Lower leg skin (tissue), 4 donors: Measurements from ENCODE around the gene VTI1A. TPM values are rescaled to one million over a fixed set of nuclear protein-coding genes. Genes with fewer than 3 reads are reported as not detected.
"Not testable (repeated sequence)": the region's sequence is repeated elsewhere in the genome, so short reads cannot be mapped to it uniquely, and the experiment has no call there.

Source experiments
- DNase-seq, 2 donors: peaks; one replicate each; pipeline ENCODE4 v3.0.0-alpha.2; 2019; ENCODE audit warnings: low spot score in 2 of 2
- H3K4me3 ChIP-seq: fragments of 200-600 bp; sonication (generic); 2 replicates; pipeline ENCODE4 v1.5.1; 2017; ENCODE audit warnings: mild to moderate bottlenecking, low read depth; ENCODE audit not compliant: poor library complexity, severe bottlenecking
- CTCF ChIP-seq, 3 donors: fragments of 450-650 bp; IDR thresholded peaks; one replicate each; pipeline ENCODE4 v1.5.1; 2016; ENCODE audit warnings: antibody characterized with exemption in 3 of 3, mild to moderate bottlenecking in 3 of 3, moderate library complexity in 2 of 3
- POLR2A ChIP-seq, 2 donors: fragments of 450-650 bp; IDR thresholded peaks; one replicate each; pipeline ENCODE4 v1.6.1; 2016 to 2017; ENCODE audit warnings: antibody characterized with exemption in 2 of 2, mild to moderate bottlenecking in 1 of 2, moderate library complexity in 1 of 2
- WGBS, 2 donors: methylation state at CpG; one replicate each; pipeline ENCODE4 v1.1.5; 2018; 5-methylcytosine and 5-hydroxymethylcytosine counted together
- intact Hi-C: fragments of 100-400 bp; cut with DNase I; formaldehyde crosslinking; loops from one replicate; pipeline ENCODE4 v1.15.0; 2023; ENCODE audit warnings: low total_unique reads
- total RNA-seq, 4 donors: library from RNA; depleted of rRNA; stranded (reverse); fragments of >200 nt; gene quantifications; one replicate each; pipeline ENCODE4 v1.1.0, GENCODE V29; 2016

Gene VTI1A
- total RNA-seq, 4 donors from 2014 or later, result 30.8 to 85.7 (median 35.6) TPM

- DNase-seq, result no peak
- H3K4me3 ChIP-seq, result no peak overlapping the region
- intact Hi-C loops, result no loop called here
- no peak for TF ChIP-seq CTCF (IDR thresholded peaks at IDR 0.05)
- no peak for TF ChIP-seq POLR2A (IDR thresholded peaks at IDR 0.05)
These were observed 140.7 kb downstream of the VTI1A start for GRCh38 chr10:112587729-112588128.

DNA sequence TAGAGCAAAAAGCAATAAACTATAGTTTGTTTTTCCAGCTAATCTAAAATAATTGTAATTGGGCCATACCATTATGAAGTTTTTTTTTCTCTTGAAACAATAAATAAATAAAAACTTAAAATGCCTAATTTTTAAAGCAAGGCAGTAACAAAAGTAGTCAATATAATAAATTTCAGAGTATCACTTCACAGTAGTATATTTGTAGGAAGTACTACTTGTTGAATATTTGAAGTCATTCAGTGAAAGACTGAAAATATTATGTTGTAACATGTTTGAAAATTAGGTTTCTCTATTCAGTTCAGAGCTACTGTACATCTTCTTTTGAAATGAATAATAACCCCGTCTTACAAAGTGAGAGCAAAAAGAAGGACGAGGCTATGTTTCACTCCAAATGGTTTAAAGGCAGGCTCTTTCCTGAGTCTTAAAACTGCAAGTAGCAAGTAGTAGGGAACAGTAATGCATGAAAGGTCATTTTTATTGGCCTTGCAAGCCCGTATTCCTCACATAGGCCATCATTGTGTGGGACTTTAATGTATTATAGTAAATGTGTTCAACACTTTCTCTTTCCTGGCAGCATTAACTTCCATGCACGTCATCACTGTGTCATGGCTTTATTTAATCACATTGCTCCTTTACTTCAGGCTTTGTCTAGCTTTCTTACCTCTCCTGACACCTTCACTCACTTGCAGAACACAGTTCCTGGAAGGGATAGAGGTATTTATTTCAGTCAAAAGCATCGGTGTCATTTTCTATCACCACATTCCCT lies 141.4 kb downstream of the VTI1A start:
- no peak for DNase-seq
- 71 to 84% methylated on average over 5 of the region's 5 CpGs for WGBS, 2 donors
- intact Hi-C loops, result no loop called here
- no peak overlapping the region for H3K4me3 ChIP-seq
- TF ChIP-seq CTCF (IDR thresholded peaks at IDR 0.05) (no peak), POLR2A (IDR thresholded peaks at IDR 0.05) (no peak)

DNA sequence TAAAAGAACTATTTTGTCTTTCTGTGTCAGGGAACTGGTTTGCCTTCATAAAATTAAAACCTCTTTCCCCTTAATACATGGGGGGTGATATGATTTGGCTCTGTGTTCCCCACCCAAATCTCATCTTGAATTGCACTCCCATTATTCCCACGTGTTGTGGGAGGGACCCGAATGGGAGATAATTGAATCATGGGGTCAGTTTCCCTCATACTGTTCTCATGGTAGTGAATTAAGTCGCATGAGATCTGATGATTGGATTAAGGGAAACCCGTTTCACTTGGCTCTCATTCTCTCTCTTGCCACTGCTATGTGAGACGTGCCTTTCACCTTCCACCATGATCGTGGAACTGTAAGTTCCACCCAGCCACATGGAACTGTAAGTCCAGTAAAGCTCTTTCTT lies 142.1 kb downstream of the VTI1A start:
- TF ChIP-seq POLR2A (IDR thresholded peaks at IDR 0.05), result no peak
- TF ChIP-seq CTCF (IDR thresholded peaks at IDR 0.05), result no peak
- no peak for DNase-seq

GRCh38 chr10:112590786-112591185 lies 143.8 kb downstream of the VTI1A start:
- 63 to 68% methylated on average over 7 of the region's 7 CpGs for WGBS, 2 donors
- DNase-seq, H3K4me3 ChIP-seq, intact Hi-C loops: not testable (repeated sequence)

More for the DNA sequence above, 142.1 kb downstream of the VTI1A start:
- no peak overlapping the region for H3K4me3 ChIP-seq
- intact Hi-C loops, result no loop called here
- WGBS, 2 donors, result 95 to 96% methylated on average over 6 of the region's 6 CpGs

DNA sequence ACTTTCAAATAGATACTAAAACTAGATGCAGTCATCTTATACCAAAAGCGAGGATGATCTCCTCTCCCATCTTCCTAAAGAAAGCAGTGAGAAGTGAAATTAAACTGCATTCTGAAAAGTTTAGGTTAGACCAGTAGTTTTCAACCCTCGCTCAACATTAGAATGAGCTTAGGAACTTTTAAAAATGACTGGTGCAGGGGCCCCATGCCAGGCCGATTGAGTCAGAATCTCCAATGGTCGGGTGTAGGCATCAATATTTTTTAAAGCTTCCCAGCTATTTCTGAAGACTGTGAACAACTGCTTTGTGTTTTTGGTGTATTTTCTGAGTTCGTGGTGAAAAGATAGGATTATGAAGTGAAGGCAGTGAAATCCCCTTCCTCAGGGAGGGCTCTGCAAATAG lies 146.0 kb downstream of the VTI1A start:
- WGBS, 2 donors, result 71 to 73% methylated on average over 5 of the region's 5 CpGs
- H3K4me3 ChIP-seq, result no peak overlapping the region
- TF ChIP-seq CTCF (IDR thresholded peaks at IDR 0.05) (no peak), POLR2A (IDR thresholded peaks at IDR 0.05) (no peak)
- no peak for DNase-seq
- intact Hi-C loops, result no loop called here

- TF ChIP-seq POLR2A (IDR thresholded peaks at IDR 0.05), result no peak
- no peak for TF ChIP-seq CTCF (IDR thresholded peaks at IDR 0.05)
- intact Hi-C loops, result no loop called here
- no peak overlapping the region for H3K4me3 ChIP-seq
- DNase-seq, result no peak
- 88 to 92% methylated on average over 4 of the region's 4 CpGs for WGBS, 2 donors
These were observed 154.4 kb downstream of the VTI1A start for GRCh38 chr10:112601214-112602090.
